Measurements from ENCODE around the gene HNRNPM. TPM values are rescaled to one million over a fixed set of nuclear protein-coding genes. Genes with fewer than 3 reads are reported as not detected.
"Not testable (repeated sequence)": the region's sequence is repeated elsewhere in the genome, so short reads cannot be mapped to it uniquely, and the experiment has no call there.

The HNRNPM gene
- total RNA-seq, 5 donors from 2014 or later (not counting 1 experiment from before 2014, with no cell fraction given) = 200 to 272 (median 213) TPM

- Histone ChIP-seq H3K36me3 (ENCODE audit: control insufficient read depth in 2 of 2, extremely low read depth in 1 of 2, insufficient read depth in 1 of 2, low read length in 1 of 2) (peaks cover 6 to 17% of the 10 kb centered on the region in 2 donors), H3K27me3 (replicated peaks in 1 of 2; ENCODE audit: control insufficient read depth in 2 of 2, extremely low read depth in 1 of 2, insufficient read depth in 2 of 2, low read length in 1 of 2) (no peaks in the 10 kb centered on the region), H3K27ac (ENCODE audit: low read length) (no peak overlapping the region), H3K4me3 (ENCODE audit: control insufficient read depth in 1 of 2, extremely low read depth in 1 of 2, low read length in 1 of 2) (no peak overlapping the region), H3K9me3 (no peaks in the 10 kb centered on the region), H3K4me1 (ENCODE audit: control insufficient read depth in 1 of 2, extremely low read depth in 1 of 2, insufficient read depth in 2 of 2, low read length in 2 of 2) (no peaks in the 10 kb centered on the region)
- Mint-ChIP-seq H3K27me3 (no peaks in the 10 kb centered on the region), H3K27ac (no peak overlapping the region), H3K4me1 (peaks cover 0 to 2% (median 0%) of the 10 kb centered on the region in 3 donors), H3K4me3 (no peak overlapping the region), H3K9me3 (no peaks in the 10 kb centered on the region), H3K36me3 (peaks cover 15% of the 10 kb centered on the region)
- DNase-seq = no peak
- WGBS (ENCODE audit: insufficient coverage) = 94% methylated on average over 25 of the region's 28 CpGs
- ATAC-seq (replicated peaks in 1 of 4) = no peak
- ChIA-PET POLR2A (no interaction called here), CTCF (interaction anchor here in 1 of 2 donors (0.5 to 0.8 kb wide), 2 partner anchors 137 to 419 kb away, joined by 3 read pairs; no protein-coding TSS in a partner anchor)
These were observed 23.0 kb upstream of the HNRNPM start for GRCh38 chr19:8421484-8422461.

DNA sequence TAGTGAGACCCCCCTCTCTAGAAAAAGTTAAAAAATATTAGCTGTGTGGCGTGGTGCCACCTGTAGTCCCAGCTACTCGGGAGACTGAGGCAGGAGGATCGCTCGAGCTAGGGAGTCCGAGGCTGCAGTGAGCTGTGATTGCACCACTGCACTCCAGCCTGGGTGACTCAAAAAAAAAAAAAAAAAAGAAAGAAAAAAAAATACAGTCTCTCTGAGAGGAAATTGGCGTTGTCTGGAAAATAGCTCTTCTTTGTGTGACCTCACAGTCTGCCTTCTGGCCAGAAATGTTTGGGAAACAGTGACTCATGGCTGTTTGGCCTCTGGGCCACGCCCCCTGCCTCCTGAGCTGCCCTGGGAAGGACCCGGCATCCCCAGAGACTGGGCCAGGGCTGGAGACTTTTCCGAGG, 21.0 kb upstream of the HNRNPM start:
- no peaks in the 10 kb centered on the region for H3K27me3 Mint-ChIP-seq
- DNase-seq (no peak), ATAC-seq (replicated peaks in 1 of 4) (no peak)
- Histone ChIP-seq H3K27ac (ENCODE audit: low read length) (no peak overlapping the region), H3K4me1 (ENCODE audit: control insufficient read depth in 1 of 2, extremely low read depth in 1 of 2, insufficient read depth in 2 of 2, low read length in 2 of 2) (no peaks in the 10 kb centered on the region), H3K4me3 (ENCODE audit: control insufficient read depth in 1 of 2, extremely low read depth in 1 of 2, low read length in 1 of 2) (no peak overlapping the region), H3K9me3 (no peaks in the 10 kb centered on the region), H3K36me3 (ENCODE audit: control insufficient read depth in 2 of 2, extremely low read depth in 1 of 2, insufficient read depth in 1 of 2, low read length in 1 of 2) (peaks cover 3 to 17% of the 10 kb centered on the region in 2 donors), H3K27me3 (replicated peaks in 1 of 2; ENCODE audit: control insufficient read depth in 2 of 2, extremely low read depth in 1 of 2, insufficient read depth in 2 of 2, low read length in 1 of 2) (no peaks in the 10 kb centered on the region)
- POLR2A ChIA-PET = interaction anchor here in 1 of 2 donors (0.6 kb wide), 1 partner anchor 57 kb away, joined by 5 read pairs; no protein-coding TSS in a partner anchor
- H3K4me3 Mint-ChIP-seq = no peak overlapping the region
- no peaks in the 10 kb centered on the region for H3K9me3 Mint-ChIP-seq
- peaks cover 19% of the 10 kb centered on the region for H3K36me3 Mint-ChIP-seq
- no peaks in the 10 kb centered on the region for H3K4me1 Mint-ChIP-seq
- H3K27ac Mint-ChIP-seq = no peak overlapping the region
- 79% methylated on average over 7 of the region's 9 CpGs for WGBS (ENCODE audit: insufficient coverage)
- CTCF ChIA-PET = interaction anchor here (0.6 to 0.7 kb wide), 2 partner anchors 11 to 71 kb away, joined by 3 to 4 read pairs; partner anchors contain the start of gene MARCHF2 (in 1 of the 2)

- H3K9me3 Mint-ChIP-seq; H3K4me3 Mint-ChIP-seq; H3K4me3 ChIP-seq (ENCODE audit: control insufficient read depth in 1 of 2, extremely low read depth in 1 of 2, low read length in 1 of 2); ATAC-seq (replicated peaks in 1 of 4); DNase-seq; H3K27me3 Mint-ChIP-seq; H3K27me3 ChIP-seq (replicated peaks in 1 of 2; ENCODE audit: control insufficient read depth in 2 of 2, extremely low read depth in 1 of 2, insufficient read depth in 2 of 2, low read length in 1 of 2); H3K4me1 ChIP-seq (ENCODE audit: control insufficient read depth in 1 of 2, extremely low read depth in 1 of 2, insufficient read depth in 2 of 2, low read length in 2 of 2); H3K9me3 ChIP-seq; H3K27ac Mint-ChIP-seq; POLR2A ChIA-PET; H3K4me1 Mint-ChIP-seq; H3K27ac ChIP-seq (ENCODE audit: low read length): not testable (repeated sequence)
- CTCF ChIA-PET = interaction anchor here in 1 of 2 donors (0.6 kb wide), 1 partner anchor 166 kb away, joined by 4 read pairs; no protein-coding TSS in a partner anchor
- peaks cover 3 to 20% of the 10 kb centered on the region in 2 donors for H3K36me3 ChIP-seq (ENCODE audit: control insufficient read depth in 2 of 2, extremely low read depth in 1 of 2, insufficient read depth in 1 of 2, low read length in 1 of 2)
- H3K36me3 Mint-ChIP-seq = peaks cover 22% of the 10 kb centered on the region
- no CpG with 5 or more reads among the region's 6 CpGs for WGBS (ENCODE audit: insufficient coverage)
These were observed 19.4 kb upstream of the HNRNPM start for GRCh38 chr19:8425331-8425730.

GRCh38 chr19:8426283-8426682, 18.5 kb upstream of the HNRNPM start:
- H3K9me3 ChIP-seq = no peaks in the 10 kb centered on the region
- H3K27ac Mint-ChIP-seq = no peak overlapping the region
- POLR2A ChIA-PET = no interaction called here

GRCh38 chr19:8429044-8429443, 15.7 kb upstream of the HNRNPM start:
- H3K27ac Mint-ChIP-seq = no peak overlapping the region

More at GRCh38 chr19:8426283-8426682, 18.5 kb upstream of the HNRNPM start:
- no peaks in the 10 kb centered on the region for H3K27me3 ChIP-seq (replicated peaks in 1 of 2; ENCODE audit: control insufficient read depth in 2 of 2, extremely low read depth in 1 of 2, insufficient read depth in 2 of 2, low read length in 1 of 2)
- Mint-ChIP-seq H3K27me3 (no peaks in the 10 kb centered on the region), H3K4me1 (no peaks in the 10 kb centered on the region), H3K4me3 (no peak overlapping the region), H3K36me3 (peaks cover 26% of the 10 kb centered on the region), H3K9me3 (no peaks in the 10 kb centered on the region)
- no peak for DNase-seq
- WGBS (ENCODE audit: insufficient coverage) = 100% methylated on average over 3 of the region's 7 CpGs
- H3K4me3 ChIP-seq (ENCODE audit: control insufficient read depth in 1 of 2, extremely low read depth in 1 of 2, low read length in 1 of 2) = no peak overlapping the region
- CTCF ChIA-PET = no interaction called here
- no peak overlapping the region for H3K27ac ChIP-seq (ENCODE audit: low read length)
- peaks cover 8 to 25% of the 10 kb centered on the region in 2 donors for H3K36me3 ChIP-seq (ENCODE audit: control insufficient read depth in 2 of 2, extremely low read depth in 1 of 2, insufficient read depth in 1 of 2, low read length in 1 of 2)
- no peaks in the 10 kb centered on the region for H3K4me1 ChIP-seq (ENCODE audit: control insufficient read depth in 1 of 2, extremely low read depth in 1 of 2, insufficient read depth in 2 of 2, low read length in 2 of 2)
- no peak for ATAC-seq (replicated peaks in 1 of 4)

DNA sequence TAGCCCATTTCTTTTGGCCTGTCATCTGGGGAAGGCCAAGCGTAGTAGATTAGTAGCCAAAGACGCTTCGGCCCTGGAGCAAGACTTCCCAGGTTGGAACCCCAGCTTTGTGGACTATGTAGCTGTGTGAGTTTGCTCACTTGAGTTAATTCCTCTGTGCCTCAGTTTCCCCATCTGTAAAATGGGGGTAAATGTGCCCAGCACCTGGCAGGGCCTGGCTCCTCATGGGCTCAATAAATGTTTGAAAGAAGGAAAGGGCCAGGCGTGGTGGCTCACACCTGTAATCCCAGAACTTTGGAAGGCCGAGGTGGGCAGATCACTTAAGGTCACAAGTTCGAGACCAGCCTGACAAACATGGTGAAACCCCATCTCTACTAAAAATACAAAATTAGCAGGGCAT, 14.9 kb upstream of the HNRNPM start:
- no peak overlapping the region for H3K4me3 Mint-ChIP-seq
- ATAC-seq (replicated peaks in 1 of 4) = no peak
- DNase-seq = no peak
- 100% methylated on average over 2 of the region's 6 CpGs for WGBS (ENCODE audit: insufficient coverage)
- Histone ChIP-seq H3K4me1 (ENCODE audit: control insufficient read depth in 1 of 2, extremely low read depth in 1 of 2, insufficient read depth in 2 of 2, low read length in 2 of 2) (no peaks in the 10 kb centered on the region), H3K9me3 (no peaks in the 10 kb centered on the region), H3K27me3 (replicated peaks in 1 of 2; ENCODE audit: control insufficient read depth in 2 of 2, extremely low read depth in 1 of 2, insufficient read depth in 2 of 2, low read length in 1 of 2) (no peaks in the 10 kb centered on the region), H3K36me3 (ENCODE audit: control insufficient read depth in 2 of 2, extremely low read depth in 1 of 2, insufficient read depth in 1 of 2, low read length in 1 of 2) (peaks cover 8 to 13% of the 10 kb centered on the region in 2 donors), H3K27ac (ENCODE audit: low read length) (no peak overlapping the region), H3K4me3 (ENCODE audit: control insufficient read depth in 1 of 2, extremely low read depth in 1 of 2, low read length in 1 of 2) (no peak overlapping the region)
- H3K27ac Mint-ChIP-seq = no peak overlapping the region
- H3K27me3 Mint-ChIP-seq = no peaks in the 10 kb centered on the region
- no peaks in the 10 kb centered on the region for H3K4me1 Mint-ChIP-seq
- ChIA-PET POLR2A (no interaction called here), CTCF (no interaction called here)
- H3K9me3 Mint-ChIP-seq = no peaks in the 10 kb centered on the region
- H3K36me3 Mint-ChIP-seq = peaks cover 18% of the 10 kb centered on the region

More at GRCh38 chr19:8429044-8429443, 15.7 kb upstream of the HNRNPM start:
- no peak for ATAC-seq (replicated peaks in 1 of 4)
- ChIA-PET CTCF (no interaction called here), POLR2A (no interaction called here)
- Histone ChIP-seq H3K27me3 (replicated peaks in 1 of 2; ENCODE audit: control insufficient read depth in 2 of 2, extremely low read depth in 1 of 2, insufficient read depth in 2 of 2, low read length in 1 of 2) (no peaks in the 10 kb centered on the region), H3K4me1 (ENCODE audit: control insufficient read depth in 1 of 2, extremely low read depth in 1 of 2, insufficient read depth in 2 of 2, low read length in 2 of 2) (no peaks in the 10 kb centered on the region), H3K36me3 (ENCODE audit: control insufficient read depth in 2 of 2, extremely low read depth in 1 of 2, insufficient read depth in 1 of 2, low read length in 1 of 2) (peaks cover 8 to 15% of the 10 kb centered on the region in 2 donors), H3K9me3 (no peaks in the 10 kb centered on the region), H3K27ac (ENCODE audit: low read length) (no peak overlapping the region), H3K4me3 (ENCODE audit: control insufficient read depth in 1 of 2, extremely low read depth in 1 of 2, low read length in 1 of 2) (no peak overlapping the region)
- Mint-ChIP-seq H3K4me1 (no peaks in the 10 kb centered on the region), H3K27me3 (no peaks in the 10 kb centered on the region), H3K4me3 (no peak overlapping the region), H3K36me3 (peaks cover 18% of the 10 kb centered on the region), H3K9me3 (no peaks in the 10 kb centered on the region)
- DNase-seq = no peak
- 86% methylated on average over 6 of the region's 6 CpGs for WGBS (ENCODE audit: insufficient coverage)
